Activated CD8-positive, alpha-beta memory T cell treated with anti-CD3 and anti-CD28 coated beads, Interleukin-2, amount 10 ng/mL, durations not matched to agents 7 days and 5 days (primary cell): ENCODE data around the gene ITPR3. TPM values are rescaled to one million over a fixed set of nuclear protein-coding genes. Genes with fewer than 3 reads are reported as not detected.

ENCODE experiments used
- ATAC-seq: fragments of 150-1000 bp; cut with Tn5 transposase; one replicate; pipeline ENCODE4 v1.10.0; 2021; ENCODE audit warnings: moderate library complexity
- CTCF ChIA-PET: fragments of 350-600 bp; sonication (Branson Sonifier 250); formaldehyde crosslinking; loops from one replicate; lab custom pipeline; 2021; ENCODE audit warnings: antibody characterized with exemption; lab: Charles Lee
- DNase-seq: peaks from one replicate; pipeline ENCODE4 v3.0.0-alpha.2; 2020
- H3K27ac Mint-ChIP-seq: one replicate; pipeline ENCODE4 v1.8.0; 2021; ENCODE audit warnings: mild to moderate bottlenecking, mixed read lengths
- H3K27me3 Mint-ChIP-seq: one replicate; pipeline ENCODE4 v1.8.0; 2021; ENCODE audit warnings: mixed read lengths
- H3K36me3 Mint-ChIP-seq: one replicate; pipeline ENCODE4 v1.8.0; 2021; ENCODE audit warnings: mild to moderate bottlenecking, mixed read lengths
- H3K4me1 Mint-ChIP-seq: one replicate; pipeline ENCODE4 v1.8.0; 2021; ENCODE audit warnings: mixed read lengths
- H3K4me3 Mint-ChIP-seq: one replicate; pipeline ENCODE4 v1.8.0; 2021; ENCODE audit warnings: mild to moderate bottlenecking, moderate library complexity, mixed read lengths
- H3K9me3 Mint-ChIP-seq: one replicate; pipeline ENCODE4 v1.8.0; 2022; ENCODE audit warnings: low read depth, mixed read lengths
- total RNA-seq, 2 experiments: library from RNA; stranded (reverse); gene quantifications; one replicate each; pipeline ENCODE4 v1.2.3, GENCODE V29; 2021

ITPR3 gene
- total RNA-seq, 2 experiments from 2014 or later: 44.9 to 71.3 TPM

- no peak for ATAC-seq
- Mint-ChIP-seq H3K27me3 (peaks cover 11% of the 10 kb centered on the region), H3K36me3 (no peaks in the 10 kb centered on the region), H3K4me1 (peaks cover 2% of the 10 kb centered on the region), H3K27ac (no peak overlapping the region), H3K4me3 (no peak overlapping the region), H3K9me3 (no peaks in the 10 kb centered on the region)
- CTCF ChIA-PET: interaction anchor here (1.5 to 2.0 kb wide), 2 partner anchors 88 to 102 kb away, joined by 3 to 5 read pairs; partner anchors contain the start of gene UQCC2
- DNase-seq: no peak
Observed at GRCh38 chr6:33609528-33609927, 11.6 kb upstream of the ITPR3 start.

GRCh38 chr6:33610067-33610466 is 11.1 kb upstream of the ITPR3 start:
- DNase-seq: no peak
- Mint-ChIP-seq H3K36me3 (no peaks in the 10 kb centered on the region), H3K9me3 (no peaks in the 10 kb centered on the region), H3K4me3 (no peak overlapping the region), H3K27me3 (peaks cover 8% of the 10 kb centered on the region), H3K4me1 (peaks cover 2% of the 10 kb centered on the region), H3K27ac (no peak overlapping the region)
- CTCF ChIA-PET: interaction anchor here (1.5 kb wide), 1 partner anchor 101 kb away, joined by 3 read pairs; the partner anchor contains the start of gene UQCC2
- ATAC-seq: no peak

GRCh38 chr6:33610779-33611732 is 10.1 kb upstream of the ITPR3 start:
- no peak for DNase-seq
- no peak overlapping the region for H3K27ac Mint-ChIP-seq
- H3K27me3 Mint-ChIP-seq: peaks cover 6% of the 10 kb centered on the region
- CTCF ChIA-PET: interaction anchor here (1.1 to 1.3 kb wide), 3 partner anchors 21 to 89 kb away, joined by 3 to 4 read pairs (median 4); partner anchors contain the start of gene BAK1
- H3K9me3 Mint-ChIP-seq: no peaks in the 10 kb centered on the region
- no peak for ATAC-seq
- H3K36me3 Mint-ChIP-seq: no peaks in the 10 kb centered on the region
- H3K4me3 Mint-ChIP-seq: no peak overlapping the region
- peaks cover 2% of the 10 kb centered on the region for H3K4me1 Mint-ChIP-seq

DNA sequence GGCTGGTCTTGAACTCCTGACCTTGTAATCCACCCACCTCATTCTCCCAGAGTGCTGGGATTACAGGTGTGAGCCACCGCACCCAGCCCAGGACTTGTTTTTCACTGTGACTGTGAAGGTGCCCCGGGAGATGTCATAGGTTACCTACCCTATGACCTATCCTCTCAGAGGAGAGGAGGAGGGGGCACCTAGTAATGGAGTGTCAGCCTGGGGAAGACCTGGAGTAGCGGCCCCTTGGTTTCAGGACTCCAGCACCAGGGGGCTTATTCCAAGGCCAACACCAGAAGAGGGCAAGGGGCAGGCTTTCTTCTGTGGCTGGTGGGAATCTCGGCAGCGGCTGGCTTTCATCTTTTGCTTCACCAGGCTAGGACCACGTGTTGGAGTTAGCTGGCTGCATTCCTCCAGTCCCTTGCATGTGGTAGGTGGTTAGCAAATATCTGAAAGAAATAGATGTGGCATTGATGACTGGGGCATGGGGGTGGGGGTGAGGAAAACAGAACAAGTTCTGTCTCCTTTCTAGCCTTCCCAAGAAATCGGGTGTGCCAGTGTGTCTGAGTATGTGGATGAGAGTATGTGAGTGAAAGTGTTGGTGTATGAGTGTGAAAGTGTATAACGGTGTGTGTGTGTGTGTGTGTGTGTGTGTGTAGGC is 7.9 kb upstream of the ITPR3 start:
- Mint-ChIP-seq H3K27ac (no peak overlapping the region), H3K9me3 (no peaks in the 10 kb centered on the region), H3K27me3 (peaks cover 9% of the 10 kb centered on the region), H3K4me3 (no peak overlapping the region), H3K36me3 (no peaks in the 10 kb centered on the region), H3K4me1 (peaks cover 5% of the 10 kb centered on the region)
- DNase-seq (no peak), ATAC-seq (no peak)
- CTCF ChIA-PET: interaction anchor here (1.4 kb wide), 1 partner anchor 19 kb away, joined by 4 read pairs; no protein-coding TSS in a partner anchor

DNA sequence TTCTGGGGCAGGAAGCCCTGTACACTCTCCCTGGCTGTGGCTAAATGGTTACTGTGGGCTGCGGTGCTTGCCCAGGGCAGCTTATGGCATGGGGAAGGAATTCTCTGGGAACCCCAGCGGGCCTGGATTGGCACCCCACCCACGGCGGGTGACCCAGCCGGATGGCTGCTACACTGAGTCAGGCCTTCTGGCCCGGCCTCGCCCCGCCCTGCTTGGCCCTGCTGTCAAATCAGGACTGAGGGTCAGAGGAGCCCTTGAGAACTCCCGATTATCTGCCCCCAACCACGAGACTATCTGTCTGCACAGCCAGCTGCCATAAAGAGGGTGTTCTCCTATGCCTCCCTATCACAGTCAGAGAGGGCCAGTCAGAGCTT is 7.3 kb upstream of the ITPR3 start:
- Mint-ChIP-seq H3K27ac (no peak overlapping the region), H3K9me3 (no peaks in the 10 kb centered on the region), H3K4me3 (no peak overlapping the region), H3K36me3 (no peaks in the 10 kb centered on the region), H3K4me1 (peaks cover 7% of the 10 kb centered on the region), H3K27me3 (peaks cover 6% of the 10 kb centered on the region)
- DNase-seq (no peak), ATAC-seq (no peak)
- CTCF ChIA-PET: no interaction called here

DNA sequence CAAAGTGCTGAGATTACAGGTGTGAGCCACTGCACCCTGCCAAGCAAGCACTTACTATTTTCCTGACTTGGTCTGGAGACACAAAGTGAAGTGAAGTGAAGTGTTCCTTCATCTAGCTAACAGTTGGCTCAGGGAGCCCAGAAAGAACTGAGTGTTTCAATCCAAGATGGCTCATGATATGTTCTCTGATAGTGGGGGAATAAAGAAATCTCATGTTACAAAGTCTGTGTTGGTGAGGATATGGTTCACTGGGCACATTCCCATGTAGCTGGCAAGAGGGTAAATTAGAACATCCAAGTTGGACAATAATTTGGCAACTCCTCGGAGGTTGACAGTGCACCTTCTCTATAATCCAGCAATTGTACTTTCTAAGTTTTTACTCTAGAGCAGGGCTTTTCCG is 5.0 kb upstream of the ITPR3 start:
- Mint-ChIP-seq H3K4me1 (peaks cover 21% of the 10 kb centered on the region), H3K4me3 (no peak overlapping the region), H3K27ac (no peak overlapping the region), H3K36me3 (no peaks in the 10 kb centered on the region), H3K9me3 (no peaks in the 10 kb centered on the region), H3K27me3 (peaks cover 2% of the 10 kb centered on the region)
- no peak for ATAC-seq
- no peak for DNase-seq
- CTCF ChIA-PET: interaction anchor here (2.5 to 4.4 kb wide), 2 partner anchors 8 to 30 kb away, joined by 9 to 17 read pairs; no protein-coding TSS in a partner anchor

GRCh38 chr6:33616913-33617312 is 4.2 kb upstream of the ITPR3 start:
- peaks cover 2% of the 10 kb centered on the region for H3K27me3 Mint-ChIP-seq
- CTCF ChIA-PET: interaction anchor here (4.4 kb wide), 1 partner anchor 9 kb away, joined by 17 read pairs; no protein-coding TSS in a partner anchor
- no peaks in the 10 kb centered on the region for H3K9me3 Mint-ChIP-seq
- no peak overlapping the region for H3K27ac Mint-ChIP-seq
- DNase-seq: no peak
- ATAC-seq: no peak
- no peak overlapping the region for H3K4me3 Mint-ChIP-seq
- peaks cover 21% of the 10 kb centered on the region for H3K4me1 Mint-ChIP-seq
- no peaks in the 10 kb centered on the region for H3K36me3 Mint-ChIP-seq

DNA sequence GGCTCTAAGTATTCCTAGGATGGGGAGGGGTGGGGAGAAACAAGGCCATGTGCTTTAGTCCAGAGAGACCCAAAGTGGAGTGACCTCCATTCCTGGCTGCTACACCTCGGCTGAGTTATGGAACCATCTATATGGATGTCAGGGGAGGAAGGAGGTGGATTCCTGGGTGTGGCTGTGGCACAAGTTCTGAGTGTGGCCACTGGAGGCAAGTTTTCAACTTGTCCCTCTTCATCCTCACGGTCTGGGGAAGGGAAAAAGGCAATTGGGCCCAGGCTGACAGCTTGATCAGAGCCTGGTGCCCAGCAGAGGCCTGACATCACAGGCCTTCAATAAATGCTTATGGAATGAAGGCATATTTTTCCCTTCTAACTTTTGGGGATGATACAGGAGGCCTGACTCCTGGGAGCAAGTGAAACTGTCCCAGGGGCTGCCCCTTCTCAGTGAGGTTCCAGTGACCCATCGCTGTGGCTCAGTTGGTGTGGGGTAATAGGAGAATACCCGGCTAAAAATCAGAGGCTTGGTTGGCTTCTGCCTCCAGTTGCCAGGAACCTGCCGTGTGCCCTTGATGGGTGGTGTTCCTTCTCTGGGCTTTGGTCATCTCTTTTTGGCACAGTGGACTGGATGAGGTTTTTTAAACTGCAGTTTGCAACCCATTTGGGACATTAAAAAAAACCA is 1.8 kb upstream of the ITPR3 start:
- peaks cover 11% of the 10 kb centered on the region for H3K36me3 Mint-ChIP-seq
- peak overlapping the region; percentile 92 for H3K27ac Mint-ChIP-seq

DNA sequence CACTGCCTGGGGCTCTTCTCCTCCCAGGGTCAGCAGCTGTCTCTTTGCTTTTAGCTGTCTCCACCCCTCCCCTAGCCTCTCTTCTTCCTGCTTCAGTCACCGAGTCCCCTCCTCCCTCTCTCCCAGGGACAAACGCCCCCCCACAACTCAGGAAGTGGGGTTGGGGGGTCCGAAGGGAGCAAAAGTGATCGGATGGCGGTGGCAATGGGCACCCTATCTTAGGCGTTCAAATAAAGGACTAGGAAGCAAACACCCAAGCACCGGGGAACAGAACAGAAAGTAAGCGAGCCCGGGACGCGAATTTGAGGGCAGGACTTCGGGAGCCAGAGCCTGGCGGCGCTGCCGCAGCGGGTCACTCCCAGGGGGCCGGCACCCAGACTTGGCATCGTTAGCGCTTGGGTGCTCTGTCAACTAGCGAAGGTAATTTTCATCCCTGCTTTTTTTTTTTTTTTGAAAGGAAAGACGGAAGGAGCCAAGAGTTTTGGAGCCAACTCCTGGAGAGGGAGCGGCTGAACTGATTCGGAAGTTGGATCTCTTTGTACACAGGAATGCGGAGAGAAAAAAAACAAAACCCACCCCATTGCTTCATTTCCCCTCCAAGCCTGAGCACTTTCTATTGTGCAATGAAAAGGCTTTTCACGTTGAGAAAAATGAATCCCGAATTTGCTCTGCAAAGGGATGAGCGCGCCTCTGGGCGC is 815 bp upstream of the ITPR3 start:
- peak; percentile 63 for DNase-seq
- Mint-ChIP-seq H3K4me1 (peaks cover 51% of the 10 kb centered on the region), H3K36me3 (peaks cover 17% of the 10 kb centered on the region), H3K9me3 (no peaks in the 10 kb centered on the region), H3K27ac (peak overlapping the region; percentile 92), H3K27me3 (peaks cover 2% of the 10 kb centered on the region), H3K4me3 (peak overlapping the region; percentile 86)
- CTCF ChIA-PET: interaction anchor here (0.8 to 4.4 kb wide), 14 partner anchors 12 to 194 kb away, joined by 3 to 17 read pairs (median 8); partner anchors contain the start of genes BAK1 and UQCC2
- peak; percentile 16 for ATAC-seq

More for the DNA sequence above, 1.8 kb upstream of the ITPR3 start:
- H3K4me3 Mint-ChIP-seq: peak overlapping the region; percentile 86
- no peaks in the 10 kb centered on the region for H3K9me3 Mint-ChIP-seq
- CTCF ChIA-PET: interaction anchor here (4.1 to 4.4 kb wide), 2 partner anchors 11 to 82 kb away, joined by 15 to 17 read pairs; no protein-coding TSS in a partner anchor
- DNase-seq (no peak), ATAC-seq (no peak)
- H3K27me3 Mint-ChIP-seq: peaks cover 2% of the 10 kb centered on the region
- peaks cover 44% of the 10 kb centered on the region for H3K4me1 Mint-ChIP-seq

GRCh38 chr6:33621711-33622388 is 728 bp downstream of the ITPR3 start:
- CTCF ChIA-PET: interaction anchor here (0.7 to 4.1 kb wide), 15 partner anchors 11 to 298 kb away, joined by 3 to 16 read pairs (median 7); partner anchors contain the start of genes BAK1 and UQCC2

DNA sequence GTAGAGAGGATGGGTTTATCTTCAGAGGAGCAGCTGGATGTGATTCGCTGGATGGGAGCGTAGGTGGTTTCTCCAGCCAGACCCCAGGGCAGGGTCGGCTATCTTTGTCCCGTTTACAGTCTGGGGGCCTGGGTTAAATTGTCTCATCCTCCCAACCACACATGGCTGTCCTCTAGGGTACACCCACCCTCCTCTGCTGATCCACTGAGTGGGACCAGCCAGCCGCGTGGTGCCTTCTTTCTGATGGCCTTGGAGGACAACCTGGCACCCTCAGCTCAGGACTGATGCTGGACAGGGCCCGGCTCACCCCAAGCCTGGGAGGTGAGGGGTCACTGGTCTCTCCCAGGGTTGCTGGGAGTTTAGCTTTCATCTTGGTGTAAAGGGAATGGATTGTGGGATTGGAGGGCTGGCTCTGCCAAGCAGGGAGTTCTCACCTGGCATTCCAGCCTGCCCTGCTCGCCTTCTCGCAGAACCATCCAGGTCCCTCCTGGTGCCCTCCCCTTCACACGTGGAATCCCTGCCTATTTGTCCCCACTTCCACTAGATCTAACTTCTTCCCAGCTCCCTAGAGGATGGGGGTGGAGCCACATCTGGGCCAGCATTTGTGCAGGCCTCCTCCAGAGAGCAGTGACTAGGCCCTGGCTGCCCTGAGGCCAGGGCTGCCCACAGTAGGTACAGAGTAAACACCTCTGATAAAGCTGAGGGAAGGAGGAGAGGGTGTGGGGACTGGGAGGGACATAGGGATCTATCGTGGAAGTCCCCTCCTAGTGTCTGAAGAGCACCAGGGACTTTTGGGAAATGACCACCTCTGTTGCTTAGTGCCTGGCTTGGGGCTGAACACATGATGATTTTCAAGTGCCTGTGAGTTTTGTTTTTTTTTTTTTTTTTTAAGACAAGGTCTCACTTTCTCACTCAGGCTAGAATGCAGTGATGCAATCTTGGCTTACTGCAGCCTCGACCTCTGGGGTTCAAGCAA is 1.6 kb downstream of the ITPR3 start:
- ATAC-seq (no peak), DNase-seq (no peak)
- Mint-ChIP-seq H3K9me3 (no peaks in the 10 kb centered on the region), H3K27me3 (no peaks in the 10 kb centered on the region), H3K27ac (peak overlapping the region; percentile 74), H3K4me1 (peaks cover 54% of the 10 kb centered on the region), H3K36me3 (peaks cover 17% of the 10 kb centered on the region), H3K4me3 (peak overlapping the region; percentile 90)
- CTCF ChIA-PET: interaction anchor here (0.7 to 4.1 kb wide), 9 partner anchors 10 to 325 kb away, joined by 3 to 16 read pairs (median 12); partner anchors contain the start of genes BAK1 and UQCC2

More at GRCh38 chr6:33621711-33622388, 728 bp downstream of the ITPR3 start:
- peak overlapping the region; percentile 74 for H3K27ac Mint-ChIP-seq
- ATAC-seq (peak; percentile 38), DNase-seq (peak; percentile 62)
- peaks cover 55% of the 10 kb centered on the region for H3K4me1 Mint-ChIP-seq
- H3K9me3 Mint-ChIP-seq: no peaks in the 10 kb centered on the region
- H3K36me3 Mint-ChIP-seq: peaks cover 17% of the 10 kb centered on the region
- peak overlapping the region; percentile 90 for H3K4me3 Mint-ChIP-seq
- peaks cover 2% of the 10 kb centered on the region for H3K27me3 Mint-ChIP-seq
